HG02973 (cell line): ENCODE data around the gene TTF2.

ENCODE experiments used
- ATAC-seq: cut with Tn5 transposase; IDR thresholded peaks from one replicate; pipeline ENCODE4 v1.9.1; 2021; ENCODE audit warnings: moderate library complexity; ENCODE audit not compliant: unreplicated experiment

The TTF2 gene

GRCh38 chr1:117045644-117046043 lies 14.5 kb upstream of the TTF2 start:
- no peak for ATAC-seq

- no peak for ATAC-seq
These were observed 13.3 kb upstream of the TTF2 start for GRCh38 chr1:117046781-117047180.

- ATAC-seq, result no peak
These were observed 12.9 kb upstream of the TTF2 start for GRCh38 chr1:117047271-117047670.

GRCh38 chr1:117049857-117050256 lies 10.3 kb upstream of the TTF2 start:
- ATAC-seq, result no peak

GRCh38 chr1:117051224-117052064 lies 8.7 kb upstream of the TTF2 start:
- peak; percentile 72 for ATAC-seq

GRCh38 chr1:117054068-117054467 lies 6.1 kb upstream of the TTF2 start:
- no peak for ATAC-seq

GRCh38 chr1:117058810-117059209 lies 1.3 kb upstream of the TTF2 start:
- ATAC-seq, result no peak

GRCh38 chr1:117059334-117059677 lies 820 bp upstream of the TTF2 start:
- ATAC-seq, result peak; percentile 28

- ATAC-seq, result peak; percentile 3
These were observed 553 bp downstream of the TTF2 start for GRCh38 chr1:117060441-117061317.

- peak; percentile 23 for ATAC-seq
These were observed 1.9 kb downstream of the TTF2 start for GRCh38 chr1:117061986-117062415.

- ATAC-seq, result no peak
These were observed 6.2 kb downstream of the TTF2 start for GRCh38 chr1:117066367-117066766.

- ATAC-seq, result peak; percentile 52
These were observed 7.6 kb downstream of the TTF2 start for GRCh38 chr1:117067533-117068370.

GRCh38 chr1:117068580-117068979 lies 8.5 kb downstream of the TTF2 start:
- ATAC-seq, result no peak

GRCh38 chr1:117069220-117069844 lies 9.2 kb downstream of the TTF2 start:
- ATAC-seq, result no peak

GRCh38 chr1:117070124-117070523 lies 10.0 kb downstream of the TTF2 start:
- ATAC-seq, result no peak

GRCh38 chr1:117076648-117077047 lies 16.5 kb downstream of the TTF2 start:
- ATAC-seq, result no peak

GRCh38 chr1:117077267-117077666 lies 17.1 kb downstream of the TTF2 start:
- no peak for ATAC-seq

GRCh38 chr1:117079737-117080136 lies 19.6 kb downstream of the TTF2 start:
- no peak for ATAC-seq

GRCh38 chr1:117084231-117084630 lies 24.1 kb downstream of the TTF2 start:
- no peak for ATAC-seq

- no peak for ATAC-seq
These were observed 27.6 kb downstream of the TTF2 start for GRCh38 chr1:117087686-117088085.

GRCh38 chr1:117089996-117090395 lies 29.9 kb downstream of the TTF2 start:
- ATAC-seq, result no peak
